Endothelial cell of umbilical vein (primary cell): ENCODE results near the gene FBXL19.

ENCODE experiments used
- CTCF ChIP-seq, 2 donors: IDR thresholded peaks; 1 replicate in 1 of 2; 2 replicates in 1 of 2; pipeline ENCODE4 v1.5.1; 2011; ENCODE audit warnings: low read length in 2 of 2, mild to moderate bottlenecking in 2 of 2, moderate library complexity in 2 of 2, control low read depth in 1 of 2, inconsistent platforms in 1 of 2, low read depth in 1 of 2; ENCODE audit not compliant: insufficient read depth in 1 of 2; ENCODE audit errors: extremely low read depth in 1 of 2
- EZH2 ChIP-seq: IDR thresholded peaks from 2 replicates; pipeline ENCODE4 v1.6.1; 2012; ENCODE audit warnings: borderline replicate concordance, low read depth, mild to moderate bottlenecking, moderate library complexity, low read length, inconsistent platforms; ENCODE audit not compliant: severe bottlenecking
- POLR2A ChIP-seq: IDR thresholded peaks from 2 replicates; pipeline ENCODE4 v1.6.1; 2012; ENCODE audit warnings: low read depth, mild to moderate bottlenecking, control low read depth, low read length

DNA sequence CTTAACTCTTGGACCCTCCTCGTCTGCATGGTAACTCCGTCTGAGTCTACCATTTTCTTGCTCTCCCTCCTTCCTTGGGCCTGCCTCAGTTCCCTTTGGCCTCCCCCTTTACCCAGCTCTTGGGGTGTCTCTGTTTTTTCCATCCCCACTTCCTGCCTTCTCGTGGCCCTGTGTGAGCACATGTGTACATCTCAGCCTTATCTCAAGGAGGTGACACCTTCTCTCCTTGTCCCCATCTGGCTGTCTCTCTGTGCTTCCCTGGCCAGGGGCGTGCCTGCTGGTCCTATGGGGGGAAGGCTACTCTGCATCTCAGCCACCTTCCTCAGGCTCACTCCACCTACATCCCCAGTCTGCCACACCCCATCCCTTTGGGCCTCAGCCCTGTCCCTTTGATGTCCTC lies 20.4 kb upstream of the FBXL19 start:
- TF ChIP-seq CTCF (IDR thresholded peaks at IDR 0.05; ENCODE audit: extremely low read depth in 1 of 2, insufficient read depth in 1 of 2, low read depth in 1 of 2, low read length in 2 of 2) (no peak), EZH2 (no peak), POLR2A (no peak)
